NCI-H226 (cell line): ENCODE results near the gene ATP8A2.
A peak's percentile ranks its signal among the peaks of the same experiment; 100 is the strongest.

ENCODE experiments used
- DNase-seq: peaks from one replicate; pipeline ENCODE4 v3.0.0-alpha.2; 2015

Gene ATP8A2

GRCh38 chr13:25384758-25385410, 13.1 kb downstream of the ATP8A2 start:
- no peak for DNase-seq

DNA sequence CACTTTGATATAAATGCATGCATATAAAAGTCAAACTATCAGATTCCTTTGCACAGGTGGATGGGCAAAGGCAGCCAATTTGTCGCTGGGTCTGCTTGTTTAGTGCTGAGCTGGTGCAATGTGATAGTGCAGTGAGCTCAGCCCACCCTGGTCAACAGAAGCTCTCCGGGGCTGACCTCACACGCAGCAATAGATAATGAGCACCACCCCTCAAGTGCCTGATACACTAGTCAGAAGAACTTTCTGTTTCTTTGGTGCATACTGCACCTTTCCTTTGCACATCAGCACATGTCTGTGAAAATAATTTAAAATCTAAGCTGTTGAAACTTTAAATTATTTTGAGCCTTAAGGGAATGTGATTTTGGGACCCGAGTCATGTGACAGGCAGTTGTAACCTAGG, 20.2 kb downstream of the ATP8A2 start:
- no peak for DNase-seq

DNA sequence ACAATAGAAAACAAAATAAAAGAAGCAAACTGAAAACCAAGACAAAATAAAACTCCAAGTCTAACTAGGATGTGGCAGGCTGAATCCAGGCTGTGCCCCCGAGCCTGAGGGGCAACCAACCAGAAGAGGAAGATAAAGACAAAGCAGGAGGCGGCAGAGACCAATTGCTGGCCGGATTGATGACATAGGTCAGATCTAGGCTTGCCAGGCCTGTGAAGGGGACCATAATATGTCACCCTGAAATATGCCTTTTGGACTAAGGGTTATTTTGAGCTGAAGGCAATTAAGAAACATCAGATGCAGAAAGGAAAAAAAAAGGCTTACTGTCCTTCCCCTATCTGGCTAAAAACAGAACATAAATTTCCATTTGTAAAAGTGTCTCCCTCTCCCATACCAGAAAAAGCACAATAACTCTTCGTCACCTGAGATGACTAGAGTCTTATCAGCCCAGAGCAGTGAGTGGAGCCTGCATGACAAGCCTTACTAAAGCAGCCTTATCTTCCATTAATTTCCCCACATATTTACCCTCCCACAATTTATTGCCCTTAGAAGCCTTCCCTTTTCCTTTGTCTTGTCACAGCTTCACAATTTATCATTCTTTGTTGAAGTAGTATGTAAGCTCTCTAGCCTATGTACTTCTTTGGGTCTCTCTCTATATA, 22.8 kb downstream of the ATP8A2 start:
- no peak for DNase-seq

DNA sequence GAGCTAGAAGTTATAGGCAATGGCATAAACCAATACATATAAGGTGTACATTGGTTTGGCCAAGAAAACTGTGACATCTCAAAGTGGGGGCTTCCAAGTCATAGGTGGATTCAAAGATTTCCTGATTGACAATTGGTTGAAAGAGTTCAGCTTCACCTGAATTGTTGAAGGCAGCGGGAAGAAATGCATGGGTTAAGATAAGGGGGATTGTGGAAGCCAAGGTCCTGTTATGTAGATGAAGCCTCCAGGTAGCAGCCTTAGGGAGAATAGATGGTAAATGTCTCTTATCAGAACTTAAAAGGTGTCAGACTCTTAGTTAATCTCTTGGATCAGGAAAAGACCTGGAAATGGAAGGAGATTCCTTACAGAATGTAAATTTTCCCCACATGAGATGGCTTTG, 26.0 kb downstream of the ATP8A2 start:
- no peak for DNase-seq

DNA sequence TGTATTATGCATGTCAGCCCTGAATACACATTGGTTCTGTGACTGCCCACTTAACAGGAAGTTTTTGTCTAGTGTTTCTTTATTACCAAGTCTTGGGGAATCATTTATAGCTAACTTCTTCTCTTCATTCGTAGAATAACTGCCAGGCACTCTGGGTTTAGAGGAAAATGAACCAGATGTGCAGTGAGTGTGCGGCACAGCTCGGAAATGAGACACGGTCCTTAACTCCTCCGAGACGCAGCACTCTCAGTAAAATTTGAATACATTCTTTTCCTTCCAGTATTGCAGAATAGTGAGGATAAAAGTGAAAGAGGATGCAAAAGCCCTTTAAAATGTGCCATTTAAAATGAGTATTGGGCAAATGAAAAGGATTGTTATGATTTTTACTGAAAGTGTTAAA, 29.2 kb downstream of the ATP8A2 start:
- no peak for DNase-seq

DNA sequence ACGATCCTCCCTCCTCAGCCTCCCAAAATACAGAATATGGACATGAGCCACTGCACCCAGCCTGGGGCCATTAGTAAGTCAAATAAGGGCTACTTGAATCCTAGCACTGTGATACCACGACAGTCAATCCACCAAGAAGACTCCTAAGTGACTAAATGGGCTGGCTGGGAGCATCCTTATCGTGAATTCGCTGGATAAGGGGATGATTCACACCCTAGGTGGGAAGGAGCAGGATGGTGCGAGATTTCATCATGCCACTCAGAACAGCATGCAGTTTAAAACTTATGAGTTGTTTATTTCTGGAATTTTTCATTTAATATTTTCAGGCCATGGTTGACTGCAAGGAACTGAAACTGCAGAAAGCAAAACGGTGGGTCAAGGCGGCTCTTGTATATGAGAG, 30.2 kb downstream of the ATP8A2 start:
- DNase-seq, result peak; percentile 5

DNA sequence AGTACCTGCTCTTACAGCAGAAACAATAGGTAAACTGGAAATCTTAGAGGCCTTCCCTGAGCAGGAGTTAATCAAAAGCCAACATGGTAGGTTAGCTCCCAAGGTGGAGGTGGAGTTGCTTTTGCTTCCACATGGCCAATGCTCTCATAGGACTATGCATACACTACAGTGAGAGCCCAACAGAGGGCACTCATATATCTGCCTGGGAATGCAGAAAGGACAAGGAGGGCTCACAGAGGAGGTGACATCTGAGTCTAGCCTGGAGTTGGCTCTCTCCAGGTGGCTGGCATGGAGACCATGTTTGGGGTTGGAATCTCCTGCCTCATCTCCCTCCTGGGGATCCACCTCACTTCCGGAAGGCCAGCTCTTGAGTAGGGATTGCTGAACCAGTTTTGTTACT, 34.6 kb downstream of the ATP8A2 start:
- DNase-seq, result no peak

- no peak for DNase-seq
These were observed 38.2 kb downstream of the ATP8A2 start for GRCh38 chr13:25409938-25410337.

DNA sequence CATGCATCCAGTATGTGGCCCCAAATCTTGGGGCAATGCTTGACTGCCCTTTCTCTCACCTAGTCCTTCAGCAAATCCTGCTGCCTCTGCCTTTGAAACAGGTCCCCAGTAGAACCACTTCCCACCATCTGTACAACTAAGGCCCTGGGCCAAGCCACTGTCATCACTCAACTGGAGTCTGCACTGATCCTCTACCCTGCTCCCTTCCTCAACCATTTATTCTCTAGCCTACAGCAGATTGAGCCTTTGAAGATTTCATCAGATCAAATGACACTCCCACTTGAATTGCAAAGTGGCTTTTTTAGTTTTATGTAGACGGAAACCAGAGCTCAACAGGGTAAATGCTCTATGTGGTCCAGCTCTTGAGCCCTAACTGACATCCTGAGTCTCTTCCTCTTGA, 43.5 kb downstream of the ATP8A2 start:
- no peak for DNase-seq

- DNase-seq, result no peak
These were observed 45.8 kb downstream of the ATP8A2 start for GRCh38 chr13:25417535-25417934.

DNA sequence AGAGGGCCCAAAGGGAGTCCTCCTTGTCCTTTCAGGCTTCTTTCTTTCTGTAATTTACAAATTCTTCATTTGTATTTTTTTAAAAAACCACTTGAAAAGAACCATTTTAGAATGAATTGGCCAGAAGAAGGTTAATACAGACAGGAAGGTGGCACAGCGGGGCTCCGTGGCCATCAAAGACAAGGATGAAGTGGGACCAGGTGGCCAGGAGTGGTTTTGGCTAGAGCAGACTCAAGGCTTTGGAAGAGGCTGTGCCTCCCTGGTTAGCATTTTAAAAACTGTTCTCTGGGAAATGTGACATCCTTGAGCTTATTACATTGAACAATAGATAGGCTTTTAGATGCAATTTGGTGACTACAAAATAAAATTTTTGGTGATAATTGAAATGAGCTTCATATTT, 48.4 kb downstream of the ATP8A2 start:
- no peak for DNase-seq

DNA sequence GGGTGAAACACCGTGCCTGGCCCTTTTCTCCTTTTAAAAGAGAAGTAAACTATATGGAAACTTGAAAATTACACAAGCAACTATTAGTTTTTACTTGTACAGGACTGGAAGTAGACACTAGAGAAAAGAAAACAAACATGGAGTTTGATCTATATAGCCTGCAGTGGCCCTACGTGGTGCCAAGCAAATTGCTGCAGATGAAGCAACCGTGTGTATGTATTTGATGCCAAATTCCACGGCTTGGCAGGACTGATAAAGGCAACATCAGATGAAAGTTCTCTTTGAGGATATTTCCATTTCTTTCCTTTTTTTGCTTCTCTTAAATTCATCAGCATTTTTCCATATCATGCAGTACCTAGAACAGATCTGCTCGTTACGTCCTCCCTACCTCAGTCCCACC, 49.8 kb downstream of the ATP8A2 start:
- DNase-seq, result no peak

- no peak for DNase-seq
These were observed 50.4 kb downstream of the ATP8A2 start for GRCh38 chr13:25422153-25422552.

GRCh38 chr13:25423831-25424230, 52.1 kb downstream of the ATP8A2 start:
- no peak for DNase-seq

- DNase-seq, result no peak
These were observed 57.7 kb downstream of the ATP8A2 start for GRCh38 chr13:25429466-25429865.

DNA sequence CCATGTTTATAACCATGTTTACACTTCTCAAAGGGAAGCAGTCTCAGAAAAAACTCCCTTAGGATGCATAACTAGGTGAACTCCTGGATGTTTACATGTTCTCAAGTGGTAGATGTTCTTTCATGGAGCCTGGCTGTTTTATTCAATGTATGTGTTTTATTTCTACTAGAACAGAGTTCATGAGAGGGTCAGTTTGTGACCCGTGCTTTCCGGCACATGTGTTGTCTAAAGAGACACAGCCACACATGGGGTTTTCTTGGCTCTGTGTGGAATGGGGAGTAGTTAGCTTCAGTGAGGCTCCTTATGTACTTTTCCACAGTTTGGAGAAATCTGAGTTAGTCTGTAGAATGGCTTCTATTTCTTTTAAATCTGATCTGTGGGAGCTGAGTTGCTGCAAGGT, 60.9 kb downstream of the ATP8A2 start:
- DNase-seq, result no peak

DNA sequence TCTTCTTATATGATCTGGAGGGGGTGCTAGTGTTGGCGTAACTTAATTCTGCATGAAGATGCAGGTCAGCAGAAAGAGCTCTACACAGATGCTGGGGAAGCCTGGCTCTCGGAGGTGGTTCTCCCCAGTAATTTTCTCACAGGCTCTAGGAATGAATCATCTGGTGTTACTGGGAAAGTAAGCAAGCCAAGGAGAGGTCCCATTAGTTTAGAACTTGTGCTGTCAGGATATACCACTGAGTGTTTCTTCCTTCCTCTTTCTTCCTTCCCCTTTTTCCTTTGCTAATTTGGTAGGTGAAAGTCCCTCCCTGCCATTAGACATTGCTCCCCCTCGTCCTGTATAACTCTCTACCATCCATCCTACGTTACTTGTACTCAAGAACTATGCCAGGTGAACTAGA, 68.3 kb downstream of the ATP8A2 start:
- DNase-seq, result no peak

DNA sequence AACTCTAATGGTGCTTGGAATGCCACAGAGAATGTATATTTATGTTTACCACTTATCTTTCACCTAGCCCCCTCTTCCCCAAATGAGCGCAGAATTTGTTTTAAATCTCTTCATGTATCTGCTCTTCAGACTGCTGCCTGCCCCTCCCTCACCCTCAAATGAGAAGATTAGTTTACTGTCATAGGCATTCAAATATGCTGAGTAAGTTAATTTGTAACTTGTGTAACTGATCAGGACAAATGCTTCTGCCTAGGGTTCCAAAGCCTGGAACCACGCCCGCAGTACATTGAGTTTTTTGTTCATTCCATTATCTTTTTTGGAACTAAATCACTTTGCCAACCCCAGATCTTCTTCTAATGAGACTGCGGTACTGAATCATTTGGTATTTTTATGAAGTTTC, 74.5 kb downstream of the ATP8A2 start:
- no peak for DNase-seq

- no peak for DNase-seq
These were observed 75.6 kb downstream of the ATP8A2 start for GRCh38 chr13:25447396-25447795.

DNA sequence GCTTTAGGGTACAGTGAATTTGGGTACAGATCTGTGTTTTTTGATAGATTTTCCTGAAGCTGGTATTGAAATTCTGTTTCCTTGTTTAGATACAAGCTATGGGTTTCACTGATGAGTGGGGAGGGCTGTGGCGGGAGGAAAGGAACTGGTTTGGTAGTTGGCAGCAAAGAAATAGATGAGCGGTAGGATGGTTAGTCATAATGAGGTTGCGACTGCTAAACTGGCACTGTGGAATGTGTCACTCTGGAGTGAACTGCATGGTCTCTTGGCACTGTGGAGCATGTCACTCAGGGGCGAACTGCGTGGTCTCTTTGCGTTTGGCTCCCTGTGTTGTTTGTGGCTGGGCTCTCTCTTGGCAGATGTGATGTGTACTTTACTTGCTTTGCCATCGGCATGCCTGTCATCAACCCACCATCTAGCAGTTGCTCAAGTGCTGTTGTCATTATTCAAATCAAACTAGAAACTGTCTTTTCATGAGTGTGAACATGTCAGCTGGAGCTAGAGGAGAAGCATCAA, 82.1 kb downstream of the ATP8A2 start:
- no peak for DNase-seq

GRCh38 chr13:25455146-25455545, 83.4 kb downstream of the ATP8A2 start:
- DNase-seq, result no peak

- DNase-seq, result no peak
These were observed 85.8 kb downstream of the ATP8A2 start for GRCh38 chr13:25457566-25457965.

- no peak for DNase-seq
These were observed 90.7 kb downstream of the ATP8A2 start for GRCh38 chr13:25462301-25463125.

GRCh38 chr13:25463496-25463895, 91.7 kb downstream of the ATP8A2 start:
- no peak for DNase-seq
